Sigmoid colon (tissue), 4 donors: Measurements from ENCODE around the gene BIN2.
"Not testable (repeated sequence)": the region's sequence is repeated elsewhere in the genome, so short reads cannot be mapped to it uniquely, and the experiment has no call there.

ENCODE experiments used
- CTCF ChIP-seq, 4 experiments: fragments of 450-650 bp in 3 of 4; fragments of 200-600 bp in 1 of 4; IDR thresholded peaks; one replicate each; pipeline ENCODE4 v1.5.1; 2016 to 2019; ENCODE audit warnings: antibody characterized with exemption in 4 of 4, mild to moderate bottlenecking in 3 of 4, moderate library complexity in 2 of 4
- EP300 ChIP-seq, 4 donors: sonication (generic); formaldehyde crosslinking; IDR thresholded peaks; one replicate each; pipeline ENCODE4 v1.6.1; 2017; ENCODE audit warnings: antibody characterized with exemption in 4 of 4
- POLR2A ChIP-seq, 2 donors: fragments of 450-650 bp; IDR thresholded peaks; one replicate each; pipeline ENCODE4 v1.6.1; 2016; ENCODE audit warnings: antibody characterized with exemption in 2 of 2, mild to moderate bottlenecking in 2 of 2, moderate library complexity in 2 of 2
- POLR2AphosphoS5 ChIP-seq, 4 donors: sonication (generic); formaldehyde crosslinking; IDR thresholded peaks; one replicate each; pipeline ENCODE4 v1.6.1; 2017; ENCODE audit warnings: antibody characterized with exemption in 4 of 4

DNA sequence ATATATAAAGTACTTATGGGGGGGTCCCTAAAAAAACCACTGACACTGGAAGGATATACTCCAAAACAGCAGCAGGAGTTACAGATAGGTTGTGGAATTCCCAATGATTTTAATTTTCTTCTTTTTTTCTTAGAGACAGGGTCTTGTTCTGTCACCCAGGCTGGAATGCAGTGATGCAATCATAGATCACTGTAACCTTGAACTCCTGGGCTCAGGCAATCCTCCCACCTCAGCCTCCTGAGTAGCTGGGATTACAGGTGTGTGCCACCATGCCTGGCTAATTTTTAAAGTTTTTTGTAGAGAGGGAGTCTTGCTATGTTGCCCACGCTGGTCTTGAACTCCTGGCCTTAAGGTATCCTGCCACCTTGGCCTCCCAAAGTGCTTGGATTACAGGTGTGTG, 64.4 kb downstream of the BIN2 start:
- not testable (repeated sequence) for TF ChIP-seq POLR2A, EP300, CTCF, POLR2AphosphoS5 (IDR thresholded peaks at IDR 0.05)
